NCI-H345 (cell line): ENCODE results near the gene SLC8B1.
"Not testable (repeated sequence)": the region's sequence is repeated elsewhere in the genome, so short reads cannot be mapped to it uniquely, and the experiment has no call there.

Experiments
- DNase-seq: peaks from one replicate; lab custom pipeline; 2025; lab: John Stamatoyannopoulos, UW

SLC8B1 gene

DNA sequence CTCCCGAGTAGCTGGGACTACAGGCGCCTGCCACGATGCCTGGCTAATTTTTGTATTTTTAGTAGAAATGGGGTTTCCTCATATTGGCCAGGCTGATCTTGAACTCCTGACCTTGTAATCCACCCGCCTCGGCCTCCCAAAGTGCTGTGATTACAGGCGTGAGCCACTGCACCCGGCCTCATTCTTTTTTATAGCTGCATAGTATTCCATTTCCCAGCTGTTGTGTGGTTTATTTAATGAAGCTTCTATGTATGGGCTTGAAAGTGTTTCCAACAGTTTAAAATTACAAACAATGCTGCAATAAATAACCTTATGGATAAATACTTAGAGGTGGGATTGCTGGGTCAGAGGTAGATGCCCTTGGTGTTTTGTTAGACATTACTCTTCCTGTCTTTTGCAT lies 19.3 kb upstream of the SLC8B1 start:
- not testable (repeated sequence) for DNase-seq

DNA sequence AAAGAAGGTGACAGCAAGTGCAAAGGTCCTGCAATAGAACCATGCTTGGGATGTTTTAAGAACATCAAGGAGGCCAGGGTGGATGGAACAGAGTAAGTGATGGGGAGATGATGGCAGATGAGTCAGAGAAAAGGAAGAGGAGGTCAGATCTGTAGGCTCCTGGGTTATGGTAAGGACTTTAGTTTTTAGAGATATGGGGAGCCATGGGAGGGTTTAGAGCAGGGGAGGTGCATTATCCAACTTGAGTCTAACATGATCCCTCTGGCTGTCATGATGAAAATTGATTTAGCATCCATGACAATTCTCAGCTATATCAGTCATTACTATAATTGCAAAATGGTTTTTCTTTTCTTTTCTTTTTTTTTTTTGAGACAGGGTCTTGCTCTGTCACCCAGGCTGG lies 16.2 kb upstream of the SLC8B1 start:
- DNase-seq = no peak

DNA sequence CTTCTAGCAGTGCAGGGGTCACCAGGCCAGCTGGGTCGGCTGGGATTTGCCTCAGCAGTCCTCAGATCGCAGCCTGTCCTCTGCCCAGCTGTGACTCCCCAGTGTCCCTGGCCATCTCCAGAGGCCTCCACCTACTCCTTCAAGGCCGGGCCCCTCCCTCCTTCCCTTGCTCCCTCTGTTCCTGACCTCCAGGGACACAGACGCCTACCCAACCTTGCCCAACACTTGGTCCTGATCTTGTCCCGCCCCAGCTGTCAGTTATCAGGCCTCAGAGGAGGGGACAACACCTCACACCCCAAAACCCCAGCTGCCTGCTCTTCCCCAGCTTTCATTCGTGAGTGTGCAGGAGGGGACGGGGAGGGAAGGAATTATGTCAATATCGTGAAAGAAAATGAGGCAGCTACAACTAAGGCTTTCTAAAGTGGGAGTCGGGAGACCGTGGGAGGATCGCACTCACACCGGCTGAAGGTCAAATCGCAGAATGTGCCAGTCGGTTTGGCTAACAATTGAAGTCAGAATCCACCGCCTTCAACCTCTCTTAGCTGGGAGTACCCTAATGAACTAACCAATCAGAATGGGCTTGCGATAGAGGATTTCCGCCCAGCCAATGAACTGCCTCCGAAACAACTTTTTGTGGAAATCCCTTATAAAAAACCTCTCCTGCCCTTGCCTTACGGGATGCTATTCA lies 14.1 kb upstream of the SLC8B1 start:
- DNase-seq = no peak

DNA sequence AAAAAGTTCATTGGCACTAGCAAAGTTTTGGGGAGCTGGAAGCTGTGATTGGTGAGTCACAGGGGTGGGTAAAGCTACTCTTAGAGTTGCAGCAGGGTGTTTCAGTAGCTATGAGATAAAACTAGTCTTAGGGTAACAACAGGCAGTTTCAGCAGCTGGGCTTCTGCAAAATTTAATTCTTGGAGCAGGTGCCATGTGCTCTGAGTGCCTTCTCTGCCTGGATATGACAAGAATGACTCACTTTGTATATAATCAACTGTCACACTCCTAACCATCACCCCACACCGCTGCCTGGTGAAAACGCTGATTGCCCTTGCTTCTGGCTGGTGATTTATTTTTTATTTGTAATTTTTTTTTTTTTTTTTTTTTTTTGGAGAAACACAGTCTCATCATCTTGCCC lies 13.0 kb upstream of the SLC8B1 start:
- no peak for DNase-seq

DNA sequence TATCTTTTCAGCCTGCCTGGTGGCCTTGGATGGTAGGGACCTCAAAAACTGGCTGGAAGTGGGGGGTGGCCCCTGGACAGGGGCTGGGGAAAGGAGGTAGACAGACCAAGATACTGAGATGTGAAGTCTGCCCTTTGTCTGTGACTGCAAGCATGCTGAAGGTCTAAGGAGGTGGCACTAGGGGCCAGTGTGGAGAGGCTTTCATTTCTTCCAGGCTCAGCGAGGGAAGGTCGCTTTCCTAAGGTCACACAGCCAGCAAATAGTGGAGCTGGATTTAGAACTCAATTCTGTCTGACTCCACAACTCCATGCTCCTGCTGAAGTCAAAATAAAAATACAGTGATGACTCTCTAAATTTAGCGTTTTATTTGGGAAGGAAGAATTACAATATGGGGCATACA lies 12.2 kb upstream of the SLC8B1 start:
- no peak for DNase-seq

DNA sequence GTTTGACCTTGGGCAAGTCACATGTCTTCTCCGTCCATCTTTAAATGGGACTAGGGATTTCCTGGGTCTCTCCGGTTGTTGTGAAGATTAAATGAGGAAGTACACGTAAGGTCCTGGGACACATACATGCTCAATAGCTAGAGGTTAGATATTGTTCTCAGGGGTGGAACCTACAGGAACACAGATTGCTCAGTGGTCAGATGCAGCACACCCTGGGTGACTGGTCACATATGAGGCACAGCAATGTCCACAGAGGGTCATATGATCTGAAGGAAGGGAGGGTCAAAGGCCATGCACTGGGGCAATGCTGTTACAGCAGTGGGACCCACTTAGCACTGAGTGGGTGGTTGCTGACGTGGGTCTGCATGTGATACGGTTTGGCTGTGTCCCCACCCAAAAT lies 11.4 kb upstream of the SLC8B1 start:
- no peak for DNase-seq

DNA sequence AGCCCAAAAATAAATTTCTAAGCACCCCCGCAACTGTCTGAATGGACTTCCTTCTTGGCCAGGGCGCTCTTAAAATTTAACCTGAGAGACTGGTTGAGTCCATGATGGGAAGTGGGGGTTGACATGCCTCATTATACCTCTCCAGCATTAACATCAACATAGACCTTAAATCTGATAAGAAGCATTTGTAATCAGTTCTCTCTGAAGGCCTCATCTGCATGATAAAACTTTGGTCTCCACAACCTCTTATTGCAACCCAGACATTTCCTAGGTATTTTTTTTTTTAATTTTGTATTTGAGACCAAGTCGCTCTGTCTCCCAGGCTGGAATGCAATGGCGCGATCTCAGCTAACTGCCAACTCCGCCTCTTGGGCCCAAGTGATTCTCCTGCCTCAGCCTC lies 10.4 kb upstream of the SLC8B1 start:
- no peak for DNase-seq

DNA sequence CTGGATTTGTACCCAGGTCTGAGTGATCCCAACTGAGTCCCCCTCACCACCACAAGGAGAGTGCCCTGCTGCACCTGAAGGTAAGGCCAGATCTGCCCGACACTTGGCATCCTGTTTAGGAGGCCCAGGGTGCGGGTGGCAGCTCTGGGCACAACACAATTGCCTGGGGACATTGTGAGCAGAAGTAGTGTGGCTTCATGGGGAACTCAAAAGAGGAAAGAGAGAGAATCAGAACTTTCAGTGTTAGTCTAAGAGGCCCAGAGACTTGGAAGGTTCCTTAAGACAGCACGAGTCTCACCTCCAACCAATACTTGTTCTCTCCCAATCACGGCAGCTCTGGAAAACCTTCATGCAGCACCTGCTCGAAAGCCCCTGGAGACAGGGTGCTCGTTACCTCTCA lies 6.6 kb upstream of the SLC8B1 start:
- DNase-seq = no peak

DNA sequence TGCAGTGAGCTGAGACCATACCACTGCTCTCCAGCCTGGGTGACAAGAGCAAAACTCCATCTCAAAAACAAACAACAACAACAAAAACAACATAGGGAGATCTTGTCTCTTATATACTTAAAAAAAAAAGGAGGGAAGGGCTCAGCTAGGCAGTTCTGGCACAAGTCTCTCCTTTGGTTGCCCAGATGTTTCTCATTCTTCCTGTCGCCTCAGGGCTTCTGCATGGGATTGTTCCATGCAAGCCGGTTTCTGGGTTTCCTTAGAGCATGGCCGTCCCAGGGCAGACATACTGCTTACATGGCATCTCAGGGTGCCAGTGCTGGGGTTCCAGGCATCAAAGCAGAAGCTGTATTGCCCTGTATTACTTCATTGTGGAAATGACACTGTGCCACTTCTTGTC lies 5.2 kb upstream of the SLC8B1 start:
- DNase-seq = no peak

DNA sequence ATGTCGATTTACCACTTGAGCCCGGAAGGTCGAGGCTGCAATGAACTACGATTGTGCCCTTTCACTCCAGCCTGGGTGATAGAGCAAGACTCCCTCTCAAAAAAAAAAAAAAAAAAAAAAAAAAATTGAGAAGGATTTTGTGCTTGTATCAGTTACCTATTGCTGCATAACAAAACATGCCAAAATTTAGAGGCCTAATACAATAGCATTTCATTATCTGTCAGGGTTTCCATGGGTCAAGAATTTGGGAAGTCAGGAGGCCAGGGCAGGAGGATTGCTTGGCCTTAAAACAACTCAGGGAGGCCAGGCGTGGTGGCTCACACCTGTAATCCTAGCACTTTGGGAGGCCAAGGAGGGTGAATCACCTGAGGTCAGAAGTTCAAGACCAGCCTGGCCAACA lies 4.6 kb upstream of the SLC8B1 start:
- no peak for DNase-seq

DNA sequence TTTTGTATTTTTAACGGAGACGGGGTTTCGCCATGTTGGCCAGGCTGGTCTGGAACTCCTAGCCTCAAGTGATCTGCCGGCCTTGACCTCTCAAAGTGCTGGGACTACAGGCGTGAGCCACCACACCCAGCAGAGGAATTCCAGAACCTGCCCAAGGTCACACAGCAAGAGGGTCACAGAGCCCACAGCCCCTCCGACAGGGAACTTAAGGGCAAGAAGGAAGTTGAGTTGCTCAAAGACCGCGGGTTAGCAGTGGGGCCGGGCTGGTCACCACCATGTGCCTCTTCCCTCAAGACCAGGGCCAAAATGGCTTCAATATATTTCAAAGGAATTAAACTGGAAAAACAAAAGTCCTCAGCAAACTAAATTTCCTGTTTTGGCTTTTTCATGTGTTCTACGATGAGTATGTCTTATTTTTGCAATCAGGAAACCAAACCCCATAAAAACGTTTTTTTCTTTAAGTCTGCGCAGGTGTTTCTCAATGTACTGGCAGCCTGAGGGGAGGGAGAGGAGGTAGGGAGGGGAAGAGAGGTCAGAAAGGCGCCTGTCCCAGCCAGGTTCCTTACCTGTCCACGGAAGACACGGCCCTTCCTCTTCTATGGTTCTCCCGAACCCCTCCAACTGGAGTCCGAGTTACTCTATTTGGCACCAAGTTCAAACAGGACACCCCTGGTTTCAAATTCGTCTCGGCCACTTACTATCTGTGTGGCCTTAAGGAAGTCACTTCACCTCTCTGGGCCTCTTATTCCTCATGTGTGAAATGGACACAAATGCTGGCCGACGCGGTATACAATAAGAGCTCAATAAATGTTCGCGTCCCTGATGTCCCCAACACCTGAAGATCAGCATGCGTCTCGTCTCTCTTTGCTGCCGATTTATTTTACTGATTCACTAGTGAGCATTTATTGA lies 778 bp downstream of the SLC8B1 start:
- no peak for DNase-seq

DNA sequence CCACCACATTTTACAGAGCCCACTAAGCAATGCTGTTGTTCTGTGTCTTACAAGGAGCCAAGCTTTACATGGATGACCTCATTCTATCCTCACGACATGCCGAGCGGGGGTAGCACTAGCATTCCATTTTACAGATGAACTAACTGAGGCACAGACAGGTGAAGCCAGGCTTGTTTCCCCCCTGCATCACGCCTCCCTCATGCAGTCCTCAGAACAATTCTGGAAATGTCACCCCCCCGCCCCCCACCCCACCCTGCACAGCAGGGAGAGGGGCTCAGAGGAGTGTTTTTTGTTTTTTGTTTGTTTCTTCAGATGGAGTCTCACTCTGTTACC lies 1.5 kb downstream of the SLC8B1 start:
- no peak for DNase-seq

DNA sequence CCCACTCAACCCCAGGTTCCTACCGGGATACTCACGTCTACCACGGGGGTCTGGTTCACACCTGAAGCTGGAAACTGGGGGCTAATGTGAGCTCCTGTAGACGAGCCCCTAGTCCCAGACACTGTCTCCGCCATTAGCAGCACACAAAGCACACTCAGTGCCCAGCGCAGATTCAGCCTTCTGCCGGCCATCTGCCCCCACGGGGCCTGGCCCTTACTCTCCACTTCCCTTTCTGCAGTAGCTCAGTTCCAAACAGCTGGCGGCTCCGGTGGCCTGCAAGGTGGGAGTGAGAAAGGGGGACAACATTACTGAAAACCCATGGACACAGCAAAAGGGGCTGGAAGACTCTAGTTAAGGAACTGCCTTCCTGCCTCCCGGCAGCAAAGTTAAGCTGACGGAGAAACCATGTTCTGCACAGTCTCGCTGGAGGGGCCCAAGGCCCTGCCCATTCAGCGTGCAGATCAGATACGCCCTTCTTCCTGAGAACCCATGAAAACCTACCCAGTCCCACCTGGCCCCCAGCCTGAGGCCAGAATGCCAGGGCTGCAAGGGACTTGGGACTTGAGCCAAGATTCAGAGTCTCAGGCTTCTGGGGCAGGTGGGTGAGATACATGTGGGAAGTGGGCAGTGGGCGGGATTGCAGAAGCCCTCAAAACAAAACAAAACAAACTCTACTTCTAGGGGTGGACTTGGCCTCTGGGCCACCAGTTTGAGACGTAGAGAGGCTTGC lies 2.1 kb downstream of the SLC8B1 start:
- DNase-seq = no peak

DNA sequence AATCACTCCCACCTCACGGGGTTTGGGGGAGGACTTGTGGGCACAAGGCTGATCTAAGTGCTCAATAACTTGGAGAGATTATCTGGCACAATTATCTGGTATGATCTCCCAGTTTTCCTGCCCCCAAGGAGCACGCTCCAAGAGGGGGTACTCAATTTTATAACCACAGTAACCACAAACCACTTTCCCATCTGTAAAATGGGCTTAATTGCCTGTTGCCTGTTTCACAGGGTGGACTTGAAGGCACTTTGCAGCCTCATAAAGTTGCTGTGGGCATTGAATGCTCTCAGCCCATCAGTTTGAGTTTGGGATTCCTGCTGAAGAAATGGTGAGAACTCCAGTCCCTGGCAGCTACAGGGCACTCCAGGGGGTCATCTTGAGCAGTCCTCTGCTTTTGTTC lies 4.4 kb downstream of the SLC8B1 start:
- DNase-seq = no peak

DNA sequence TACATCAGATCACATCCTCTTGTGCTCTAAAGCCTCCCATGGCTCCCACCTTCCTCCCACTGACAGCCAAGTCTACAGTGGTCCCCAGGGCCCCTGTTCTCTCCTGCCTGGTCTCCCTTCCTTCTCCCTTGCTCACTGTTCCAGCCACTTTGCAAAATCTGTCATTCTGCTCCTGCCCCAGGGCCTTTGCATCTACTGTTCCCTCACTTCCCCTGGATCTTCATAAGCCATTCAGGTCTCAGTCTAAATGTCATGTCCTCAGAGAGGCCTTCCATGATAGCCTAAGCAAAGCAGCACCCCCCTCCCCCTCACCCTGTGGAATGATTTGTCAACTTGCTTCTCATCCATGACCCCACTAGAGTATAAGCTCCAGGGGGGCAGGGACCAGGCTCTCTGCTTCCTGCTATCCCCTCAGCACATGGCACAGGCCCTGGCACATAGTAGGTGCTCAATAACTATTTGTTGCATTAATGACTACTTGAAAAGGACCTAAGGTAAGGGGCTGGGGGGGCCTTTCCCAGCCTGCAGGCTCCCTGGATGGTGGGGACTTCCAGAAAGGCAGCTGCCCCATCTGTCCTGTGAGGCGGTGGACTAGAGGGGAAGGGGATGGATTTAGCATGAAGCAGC lies 5.0 kb downstream of the SLC8B1 start:
- no peak for DNase-seq

DNA sequence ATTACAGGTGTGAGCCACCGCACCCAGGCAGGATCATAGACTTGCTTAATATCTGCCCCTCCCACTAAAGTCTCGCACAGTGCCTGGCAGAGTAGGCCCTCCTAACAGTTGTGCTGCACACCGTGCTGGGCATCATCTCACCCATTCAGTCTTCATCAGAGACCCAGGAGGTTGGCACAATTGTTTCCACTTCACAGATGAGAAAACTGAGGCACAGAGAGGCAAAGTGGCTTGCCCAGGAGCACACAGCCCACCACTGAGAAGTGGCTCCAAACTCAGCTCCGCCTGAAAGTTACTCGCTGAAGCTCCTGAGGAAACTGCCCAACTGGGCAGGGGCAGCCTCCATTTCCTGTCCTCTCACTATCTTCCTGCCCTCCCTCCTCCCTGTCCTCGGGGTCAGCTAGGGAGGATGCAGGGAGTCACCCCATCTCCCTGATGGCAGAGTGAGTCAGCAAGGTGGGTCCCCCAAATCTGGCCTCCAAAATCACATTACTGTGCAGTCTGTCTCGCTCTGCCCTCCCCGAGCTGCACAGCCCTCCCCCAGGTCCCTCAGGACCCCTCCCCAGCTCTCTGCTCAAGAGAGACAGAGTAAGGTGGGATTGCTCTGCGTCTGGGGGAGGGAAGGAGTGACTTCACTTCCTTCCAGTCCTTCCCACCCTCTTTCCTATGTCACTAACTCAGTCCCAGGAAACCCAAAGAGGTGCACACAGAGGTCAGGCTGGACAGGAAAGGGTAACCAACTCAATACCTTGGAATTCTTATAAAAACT lies 5.7 kb downstream of the SLC8B1 start:
- DNase-seq = no peak

DNA sequence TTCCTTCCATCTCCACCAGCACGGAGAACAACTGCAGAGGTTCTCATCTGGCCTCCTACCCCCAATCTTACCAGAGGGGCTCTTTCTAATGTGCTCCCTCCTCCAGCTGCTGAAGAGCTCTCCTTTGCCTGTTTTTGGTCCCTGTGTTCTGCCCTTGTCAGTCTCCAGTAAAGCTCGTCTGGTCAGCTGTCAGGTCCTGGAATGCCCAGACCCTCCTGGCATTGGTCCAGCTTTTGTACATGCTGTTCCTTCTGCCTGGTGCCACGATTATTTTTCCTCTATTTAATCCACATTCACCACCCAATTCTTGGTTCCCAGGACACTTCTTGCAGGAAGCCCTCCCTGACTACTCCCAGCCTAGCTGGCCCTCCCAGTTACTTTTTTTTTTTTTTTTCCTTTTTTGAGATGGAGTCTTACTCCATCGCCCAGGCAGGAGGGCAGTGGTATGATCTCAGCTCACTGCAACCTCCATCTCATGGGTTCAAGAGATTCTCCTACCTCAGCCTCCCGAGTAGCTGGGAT lies 6.5 kb downstream of the SLC8B1 start:
- no peak for DNase-seq

DNA sequence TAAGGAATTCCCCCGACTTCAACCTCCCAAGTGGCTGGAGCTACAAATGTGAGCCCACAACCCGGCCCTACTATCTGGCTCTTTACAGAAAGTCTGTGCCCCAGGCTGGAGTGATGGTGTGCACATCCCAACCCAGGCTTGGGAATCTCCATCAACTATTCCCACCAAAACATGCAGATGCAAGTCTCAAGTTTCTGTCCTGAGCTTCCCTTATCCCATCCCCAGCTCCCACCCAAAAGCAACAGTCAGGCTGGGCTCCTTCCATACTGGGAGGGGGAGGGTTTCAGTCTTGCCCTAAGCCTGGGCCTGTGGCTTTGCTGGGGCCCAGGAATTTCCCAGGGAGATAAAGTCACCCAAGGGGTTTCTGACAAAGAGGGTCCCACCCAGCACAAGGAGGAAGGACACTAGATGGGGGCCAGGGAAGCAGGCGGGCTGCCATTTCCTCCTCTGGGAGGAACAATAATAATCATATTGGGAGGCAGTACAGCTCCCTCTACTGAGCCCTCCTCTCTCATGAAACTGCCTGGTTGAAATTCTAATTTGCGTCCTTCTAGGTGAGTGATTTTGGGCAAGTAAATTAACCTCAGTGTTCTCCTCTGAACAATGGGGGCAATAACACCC lies 8.0 kb downstream of the SLC8B1 start:
- DNase-seq = no peak

DNA sequence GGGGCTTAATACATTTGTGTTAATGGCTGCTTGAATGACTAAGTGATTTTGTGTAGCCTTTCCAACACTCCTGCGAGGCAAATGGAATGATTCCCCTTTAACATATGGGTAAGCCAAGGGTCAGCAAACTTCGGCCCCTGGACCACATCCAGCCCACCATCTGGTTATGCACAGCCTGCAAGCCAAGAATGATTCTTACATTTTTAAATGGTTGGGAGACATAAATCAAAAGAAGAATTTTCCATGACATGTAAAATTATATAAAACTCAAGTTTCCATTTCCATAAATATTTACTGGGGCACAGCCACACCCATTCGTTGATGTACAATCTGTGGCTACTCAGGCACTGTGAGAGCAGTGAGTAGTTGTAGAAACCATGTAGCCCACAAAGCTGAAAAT lies 9.0 kb downstream of the SLC8B1 start:
- no peak for DNase-seq

DNA sequence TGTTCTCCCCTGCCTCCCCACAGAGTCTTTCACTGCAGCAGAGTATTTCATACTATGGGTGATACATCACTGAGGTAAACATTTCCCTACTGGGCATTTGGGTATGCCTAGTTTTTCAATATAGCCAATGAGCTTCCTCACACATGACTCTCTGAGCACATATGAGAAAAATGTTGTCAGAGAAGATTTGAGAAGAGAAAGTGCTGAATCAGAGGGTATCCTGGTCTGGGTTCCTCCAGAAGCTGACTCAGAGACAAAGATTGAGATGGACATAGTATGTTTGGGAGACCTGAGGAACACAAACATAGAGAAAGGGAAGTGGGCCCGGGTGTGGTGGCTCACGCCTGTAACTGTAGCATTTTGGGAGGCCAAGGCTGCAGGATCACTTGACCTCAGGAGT lies 12.6 kb downstream of the SLC8B1 start:
- DNase-seq = no peak

DNA sequence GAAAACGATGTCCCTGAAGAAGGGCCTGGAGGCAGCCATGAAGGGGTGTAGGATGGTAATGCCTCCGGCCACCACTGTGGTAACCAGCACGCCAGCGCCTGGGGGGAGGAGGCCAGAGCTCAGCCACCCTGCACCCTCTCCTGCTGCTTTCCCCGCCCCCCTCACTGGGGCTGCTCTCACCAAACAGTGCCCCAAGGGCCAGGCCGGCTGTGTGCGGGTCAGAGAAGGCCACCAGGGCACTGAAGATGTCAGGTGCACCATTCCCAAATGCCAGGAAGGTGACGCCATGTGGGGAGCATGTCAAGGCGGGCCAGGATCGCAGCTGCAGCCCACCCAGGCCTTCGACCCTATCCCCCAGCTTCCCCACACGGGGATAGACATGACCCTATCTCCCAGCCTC lies 14.5 kb downstream of the SLC8B1 start:
- DNase-seq = no peak
